ENCODE results near the gene CHRND. TPM values are rescaled to one million over a fixed set of nuclear protein-coding genes. Genes with fewer than 3 reads are reported as not detected.
A peak's percentile ranks its signal among the peaks of the same experiment; 100 is the strongest.

The CHRND gene
- total and polyA plus RNA-seq, 2 of the 13 experiments (the other 11 are each of a cell fraction or from before 2014, with no cell fraction given), result 0.18 TPM; not detected in 1

DNA sequence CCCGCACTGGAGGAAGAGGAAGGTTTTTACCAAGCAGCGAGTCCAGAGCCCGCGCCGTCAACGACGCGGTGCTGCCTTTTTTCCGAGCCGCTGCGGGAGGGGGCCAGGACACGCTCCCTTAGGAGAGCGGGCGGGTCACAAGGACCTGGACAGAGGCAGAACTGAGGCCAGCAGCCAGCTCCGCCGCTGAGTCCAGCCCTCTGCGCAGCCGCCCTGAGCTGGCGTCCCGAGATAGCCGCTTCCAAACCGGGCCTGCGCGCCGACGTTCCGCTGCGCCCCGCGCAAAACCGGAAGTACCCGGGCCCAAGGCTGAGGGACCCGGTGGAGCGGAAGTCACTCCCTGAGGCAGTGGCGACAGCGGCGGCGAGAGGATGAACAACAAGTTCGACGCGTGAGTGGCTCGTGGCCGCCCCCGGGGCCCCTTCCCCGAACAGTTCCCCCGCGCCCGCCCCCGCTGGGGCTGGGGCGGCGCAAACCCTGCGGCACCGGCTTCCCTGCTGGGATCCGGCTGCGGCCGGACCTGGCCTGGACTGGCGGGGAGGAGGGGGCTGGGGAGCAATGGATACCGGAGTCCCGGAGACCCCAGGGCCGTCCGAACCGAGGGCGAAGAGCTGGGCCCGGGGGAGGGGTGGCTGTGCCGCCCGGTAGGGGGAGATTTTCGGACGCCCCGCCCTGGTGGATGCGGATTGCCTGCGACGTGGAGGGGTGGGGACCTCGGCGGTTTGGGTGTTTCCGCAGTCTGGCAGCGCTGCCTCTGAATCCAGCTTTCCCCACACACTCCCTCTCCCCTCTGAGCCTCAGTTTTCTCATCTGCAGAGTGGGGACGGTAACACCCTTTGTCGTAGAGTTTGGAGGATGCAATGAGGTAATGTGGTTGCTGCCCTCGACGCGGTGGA lies 24.6 kb downstream of the CHRND start, which contains the start of the genes EIF4E2 and TIGD1 (continued):
- TF ChIP-seq, protein P1, sequence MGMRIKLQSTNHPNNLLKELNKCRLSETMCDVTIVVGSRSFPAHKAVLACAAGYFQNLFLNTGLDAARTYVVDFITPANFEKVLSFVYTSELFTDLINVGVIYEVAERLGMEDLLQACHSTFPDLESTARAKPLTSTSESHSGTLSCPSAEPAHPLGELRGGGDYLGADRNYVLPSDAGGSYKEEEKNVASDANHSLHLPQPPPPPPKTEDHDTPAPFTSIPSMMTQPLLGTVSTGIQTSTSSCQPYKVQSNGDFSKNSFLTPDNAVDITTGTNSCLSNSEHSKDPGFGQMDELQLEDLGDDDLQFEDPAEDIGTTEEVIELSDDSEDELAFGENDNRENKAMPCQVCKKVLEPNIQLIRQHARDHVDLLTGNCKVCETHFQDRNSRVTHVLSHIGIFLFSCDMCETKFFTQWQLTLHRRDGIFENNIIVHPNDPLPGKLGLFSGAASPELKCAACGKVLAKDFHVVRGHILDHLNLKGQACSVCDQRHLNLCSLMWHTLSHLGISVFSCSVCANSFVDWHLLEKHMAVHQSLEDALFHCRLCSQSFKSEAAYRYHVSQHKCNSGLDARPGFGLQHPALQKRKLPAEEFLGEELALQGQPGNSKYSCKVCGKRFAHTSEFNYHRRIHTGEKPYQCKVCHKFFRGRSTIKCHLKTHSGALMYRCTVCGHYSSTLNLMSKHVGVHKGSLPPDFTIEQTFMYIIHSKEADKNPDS (CRISPR knock-in tag; IDR thresholded peaks at IDR 0.05), result peak; percentile 97
- TF ChIP-seq ZNF253 (CRISPR knock-in tag; IDR thresholded peaks at IDR 0.05; ENCODE audit: borderline replicate concordance), result peak; percentile 87; the same call in 1 of the 2 replicates
- peak; percentile 94 for TF ChIP-seq ZNF891 (CRISPR knock-in tag; IDR thresholded peaks at IDR 0.05)
- TF ChIP-seq, protein P2, sequence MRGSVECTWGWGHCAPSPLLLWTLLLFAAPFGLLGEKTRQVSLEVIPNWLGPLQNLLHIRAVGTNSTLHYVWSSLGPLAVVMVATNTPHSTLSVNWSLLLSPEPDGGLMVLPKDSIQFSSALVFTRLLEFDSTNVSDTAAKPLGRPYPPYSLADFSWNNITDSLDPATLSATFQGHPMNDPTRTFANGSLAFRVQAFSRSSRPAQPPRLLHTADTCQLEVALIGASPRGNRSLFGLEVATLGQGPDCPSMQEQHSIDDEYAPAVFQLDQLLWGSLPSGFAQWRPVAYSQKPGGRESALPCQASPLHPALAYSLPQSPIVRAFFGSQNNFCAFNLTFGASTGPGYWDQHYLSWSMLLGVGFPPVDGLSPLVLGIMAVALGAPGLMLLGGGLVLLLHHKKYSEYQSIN (CRISPR knock-in tag; IDR thresholded peaks at IDR 0.05; ENCODE audit: borderline replicate concordance), result no peak
- TF ChIP-seq NR2F1 (CRISPR knock-in tag; IDR thresholded peaks at IDR 0.05), result no peak; a peak in 2 of 4 replicates
- peak; percentile 99 for TF ChIP-seq SMAD3 (CRISPR knock-in tag; IDR thresholded peaks at IDR 0.05)
- no peak for TF ChIP-seq U2AF2 (IDR thresholded peaks at IDR 0.05; ENCODE audit: low read depth, low read length)
- TF ChIP-seq NR3C1 (CRISPR knock-in tag; IDR thresholded peaks at IDR 0.05), result peak; percentile 0; the same call in 1 of the 2 replicates
- peak; percentile 99 for TF ChIP-seq BORCS8-MEF2B (CRISPR knock-in tag; IDR thresholded peaks at IDR 0.05)
- no peak for TF ChIP-seq PCBP2 (optimal IDR thresholded peaks at IDR 0.05; ENCODE audit: low read depth, low read length, poor library complexity, severe bottlenecking)
- TF ChIP-seq ZNF30 (CRISPR knock-in tag; IDR thresholded peaks at IDR 0.05), result peak; percentile 94
- TF ChIP-seq ZNF329 (CRISPR knock-in tag; IDR thresholded peaks at IDR 0.05; ENCODE audit: low read depth), result peak; percentile 92; the same call in 1 of the 2 replicates
- peak; percentile 99 for TF ChIP-seq YEATS4 (CRISPR knock-in tag; IDR thresholded peaks at IDR 0.05; ENCODE audit: borderline replicate concordance)
- TF ChIP-seq MED8 (CRISPR knock-in tag; IDR thresholded peaks at IDR 0.05; ENCODE audit: insufficient replicate concordance), result peak; percentile 96
- TF ChIP-seq, protein P3, sequence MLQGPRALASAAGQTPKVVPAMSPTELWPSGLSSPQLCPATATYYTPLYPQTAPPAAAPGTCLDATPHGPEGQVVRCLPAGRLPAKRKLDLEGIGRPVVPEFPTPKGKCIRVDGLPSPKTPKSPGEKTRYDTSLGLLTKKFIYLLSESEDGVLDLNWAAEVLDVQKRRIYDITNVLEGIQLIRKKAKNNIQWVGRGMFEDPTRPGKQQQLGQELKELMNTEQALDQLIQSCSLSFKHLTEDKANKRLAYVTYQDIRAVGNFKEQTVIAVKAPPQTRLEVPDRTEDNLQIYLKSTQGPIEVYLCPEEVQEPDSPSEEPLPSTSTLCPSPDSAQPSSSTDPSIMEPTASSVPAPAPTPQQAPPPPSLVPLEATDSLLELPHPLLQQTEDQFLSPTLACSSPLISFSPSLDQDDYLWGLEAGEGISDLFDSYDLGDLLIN (CRISPR knock-in tag; IDR thresholded peaks at IDR 0.05; ENCODE audit: borderline replicate concordance), result peak; percentile 81
- peak; percentile 85; the same call in 1 of the 2 replicates for TF ChIP-seq ZNF20 (CRISPR knock-in tag; IDR thresholded peaks at IDR 0.05)
- TF ChIP-seq, protein P4, sequence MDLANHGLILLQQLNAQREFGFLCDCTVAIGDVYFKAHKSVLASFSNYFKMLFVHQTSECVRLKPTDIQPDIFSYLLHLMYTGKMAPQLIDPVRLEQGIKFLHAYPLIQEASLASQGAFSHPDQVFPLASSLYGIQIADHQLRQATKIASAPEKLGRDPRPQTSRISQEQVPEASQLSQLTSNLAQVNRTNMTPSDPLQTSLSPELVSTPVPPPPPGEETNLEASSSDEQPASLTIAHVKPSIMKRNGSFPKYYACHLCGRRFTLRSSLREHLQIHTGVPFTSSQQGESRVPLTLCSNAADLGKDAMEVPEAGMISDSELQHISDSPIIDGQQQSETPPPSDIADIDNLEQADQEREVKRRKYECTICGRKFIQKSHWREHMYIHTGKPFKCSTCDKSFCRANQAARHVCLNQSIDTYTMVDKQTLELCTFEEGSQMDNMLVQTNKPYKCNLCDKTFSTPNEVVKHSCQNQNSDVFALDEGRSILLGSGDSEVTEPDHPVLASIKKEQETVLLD (CRISPR knock-in tag; IDR thresholded peaks at IDR 0.05; ENCODE audit: low read depth), result peak; percentile 97
